Bronchial epithelial cell (primary cell): ENCODE data around the gene CD52. TPM values are rescaled to one million over a fixed set of nuclear protein-coding genes. Genes with fewer than 3 reads are reported as not detected.
A peak's percentile ranks its signal among the peaks of the same experiment; 100 is the strongest.

ENCODE experiments used
- DNase-seq: peaks from one replicate; pipeline ENCODE4 v3.0.0-alpha.2; 2010; ENCODE audit warnings: low read depth
- FAIRE-seq: peaks from 2 replicates; lab custom pipeline; 2011; peaks lifted over from hg19 to GRCh38; lab: Jason Lieb, UNC
- H3K27me3 ChIP-seq: 2 replicates; pipeline ENCODE4 v1.5.1; 2011; ENCODE audit warnings: low read length; ENCODE audit not compliant: control insufficient read depth, insufficient read depth
- H3K36me3 ChIP-seq: 2 replicates; pipeline ENCODE4 v1.5.1; 2011; ENCODE audit warnings: low read length; ENCODE audit not compliant: control insufficient read depth, insufficient read depth
- H3K4me3 ChIP-seq: 2 replicates; pipeline ENCODE4 v1.5.1; 2011; ENCODE audit warnings: mild to moderate bottlenecking, low read depth, low read length, control low read depth
- CTCF ChIP-seq: IDR thresholded peaks from 2 replicates; pipeline ENCODE4 v1.5.1; 2011; ENCODE audit warnings: mild to moderate bottlenecking, moderate library complexity, low read length, control low read depth, inconsistent platforms; ENCODE audit not compliant: insufficient read depth, severe bottlenecking
- total RNA-seq: library from RNA; depleted of rRNA; stranded (reverse); fragments of >200 nt; gene quantifications from 2 replicates; pipeline ENCODE4 v1.2.1, GENCODE V29; 2014

CD52 gene
- total RNA-seq, 1 donor from 2014 or later, result not detected

DNA sequence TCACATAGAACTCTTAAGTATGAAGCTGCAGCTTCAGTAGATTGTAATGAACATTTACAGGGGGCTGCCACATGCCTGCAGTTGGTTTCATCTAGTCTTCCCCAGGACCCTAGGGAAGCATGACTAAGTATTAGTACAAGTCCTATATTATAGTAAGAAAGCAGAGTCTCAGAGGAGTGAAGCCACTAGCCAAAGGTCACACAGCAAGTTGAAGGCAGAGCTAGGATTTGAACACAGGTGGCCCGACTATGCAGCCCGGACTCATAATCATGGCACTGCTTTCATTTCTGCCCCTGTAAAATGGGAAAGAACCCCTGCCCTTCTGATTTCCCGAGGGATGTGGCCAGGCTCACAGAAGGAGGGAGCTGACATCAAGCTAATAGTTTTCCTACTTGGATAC, 44.6 kb downstream of the CD52 start:
- FAIRE-seq (no peak), DNase-seq (no peak)
- H3K4me3 ChIP-seq, result no peak overlapping the region
- peaks cover 5% of the 10 kb centered on the region for H3K27me3 ChIP-seq
- TF ChIP-seq CTCF, result no peak
- H3K36me3 ChIP-seq, result no peaks in the 10 kb centered on the region

- DNase-seq (peak; percentile 58), FAIRE-seq (peak; percentile 86)
- H3K27me3 ChIP-seq, result peaks cover 5% of the 10 kb centered on the region
These were observed 46.0 kb downstream of the CD52 start for GRCh38 chr1:26363549-26364448.

GRCh38 chr1:26364956-26365355, 47.2 kb downstream of the CD52 start:
- Histone ChIP-seq H3K4me3 (no peak overlapping the region), H3K27me3 (peaks cover 5% of the 10 kb centered on the region), H3K36me3 (no peaks in the 10 kb centered on the region)
- no peak for TF ChIP-seq CTCF
- DNase-seq (no peak), FAIRE-seq (no peak)

More at GRCh38 chr1:26363549-26364448, 46.0 kb downstream of the CD52 start:
- no peaks in the 10 kb centered on the region for H3K36me3 ChIP-seq
- H3K4me3 ChIP-seq, result no peak overlapping the region
- peak; percentile 98 for TF ChIP-seq CTCF

DNA sequence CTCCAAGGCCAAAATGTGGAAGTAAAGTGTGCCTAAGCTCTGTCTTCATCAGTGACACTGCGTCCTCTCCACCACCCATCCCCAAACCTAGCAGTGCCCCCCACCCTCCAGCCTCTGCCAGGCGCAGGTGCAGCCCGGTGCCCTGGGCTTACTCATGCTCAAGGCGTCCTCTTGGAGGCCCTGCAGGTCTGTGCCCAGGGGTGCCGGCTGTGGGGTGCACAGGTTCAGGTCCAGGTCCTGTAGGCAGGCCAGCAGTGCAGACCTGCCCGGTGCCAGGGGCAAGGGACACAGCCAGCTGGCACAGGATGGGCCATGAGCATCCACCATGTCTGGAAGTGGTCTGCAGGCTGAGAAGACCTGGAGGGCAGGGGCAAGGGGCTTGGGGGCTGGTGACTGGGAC, 49.7 kb downstream of the CD52 start:
- no peak for TF ChIP-seq CTCF
- DNase-seq (no peak), FAIRE-seq (no peak)
- Histone ChIP-seq H3K36me3 (no peaks in the 10 kb centered on the region), H3K27me3 (peaks cover 3% of the 10 kb centered on the region), H3K4me3 (no peak overlapping the region)

DNA sequence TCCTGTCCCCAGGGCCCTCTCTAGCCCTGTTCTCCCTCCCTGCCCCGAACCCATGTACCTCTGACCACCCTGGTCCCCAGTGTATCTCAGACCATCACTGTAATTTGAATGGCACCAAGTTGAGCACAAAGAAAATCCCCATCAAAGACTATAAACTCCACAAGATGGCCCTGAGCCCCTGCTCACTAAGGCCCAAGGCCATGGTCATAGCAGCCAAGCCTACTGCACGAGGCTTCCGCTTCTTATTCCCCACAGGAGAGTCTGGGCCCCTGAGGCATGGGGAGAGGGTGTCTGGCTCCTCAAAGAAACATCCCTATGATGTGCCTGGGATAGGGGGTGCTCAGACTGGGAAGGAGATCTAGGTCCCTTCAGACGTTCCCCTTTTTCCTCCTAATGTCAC, 50.2 kb downstream of the CD52 start:
- FAIRE-seq, result no peak
- TF ChIP-seq CTCF, result no peak
- no peak for DNase-seq

More for the DNA sequence above, 50.2 kb downstream of the CD52 start:
- peaks cover 3% of the 10 kb centered on the region for H3K27me3 ChIP-seq
- H3K36me3 ChIP-seq, result no peaks in the 10 kb centered on the region
- H3K4me3 ChIP-seq, result no peak overlapping the region
